Mesothelial cell of epicardium (in vitro differentiated cells): ENCODE results near the gene IL1RAPL2. TPM values are rescaled to one million over a fixed set of nuclear protein-coding genes. Genes with fewer than 3 reads are reported as not detected.

Experiments used
- DNase-seq, 2 experiments: peaks; one replicate each; pipeline ENCODE4 v3.0.0; 2021; ENCODE audit warnings: low spot score in 2 of 2; ENCODE audit not compliant: unreplicated experiment in 2 of 2
- H3K27ac Mint-ChIP-seq: 2 replicates; pipeline ENCODE4 v1.8.0; 2021; ENCODE audit warnings: mixed read lengths
- H3K27me3 Mint-ChIP-seq: 2 replicates; pipeline ENCODE4 v1.8.0; 2021; ENCODE audit warnings: low read depth, mixed read lengths
- H3K36me3 Mint-ChIP-seq: 2 replicates; pipeline ENCODE4 v1.8.0; 2021; ENCODE audit warnings: mixed read lengths
- H3K4me1 Mint-ChIP-seq: 2 replicates; pipeline ENCODE4 v1.8.0; 2021; ENCODE audit warnings: mixed read lengths
- H3K4me3 Mint-ChIP-seq: 2 replicates; pipeline ENCODE4 v1.8.0; 2021; ENCODE audit warnings: mild to moderate bottlenecking, moderate library complexity, mixed read lengths
- H3K9me3 Mint-ChIP-seq: 2 replicates; pipeline ENCODE4 v1.8.0; 2021; ENCODE audit warnings: mixed read lengths
- total RNA-seq: library from RNA; stranded (reverse); gene quantifications from 3 replicates; pipeline ENCODE4 v1.2.1, GENCODE V29; 2021
- TF ChIP-seq, protein P1 (sequence below): fragments of 200-600 bp; sonication (generic); IDR thresholded peaks from one replicate; pipeline ENCODE4 v1.5.0; 2021; ENCODE audit warnings: antibody characterized with exemption; ENCODE audit not compliant: unreplicated experiment

IL1RAPL2 gene
- total RNA-seq, 1 donor from 2014 or later, result 0.92 TPM

GRCh38 chrX:104618106-104618895 lies 52.3 kb downstream of the IL1RAPL2 start:
- TF ChIP-seq, protein P1, sequence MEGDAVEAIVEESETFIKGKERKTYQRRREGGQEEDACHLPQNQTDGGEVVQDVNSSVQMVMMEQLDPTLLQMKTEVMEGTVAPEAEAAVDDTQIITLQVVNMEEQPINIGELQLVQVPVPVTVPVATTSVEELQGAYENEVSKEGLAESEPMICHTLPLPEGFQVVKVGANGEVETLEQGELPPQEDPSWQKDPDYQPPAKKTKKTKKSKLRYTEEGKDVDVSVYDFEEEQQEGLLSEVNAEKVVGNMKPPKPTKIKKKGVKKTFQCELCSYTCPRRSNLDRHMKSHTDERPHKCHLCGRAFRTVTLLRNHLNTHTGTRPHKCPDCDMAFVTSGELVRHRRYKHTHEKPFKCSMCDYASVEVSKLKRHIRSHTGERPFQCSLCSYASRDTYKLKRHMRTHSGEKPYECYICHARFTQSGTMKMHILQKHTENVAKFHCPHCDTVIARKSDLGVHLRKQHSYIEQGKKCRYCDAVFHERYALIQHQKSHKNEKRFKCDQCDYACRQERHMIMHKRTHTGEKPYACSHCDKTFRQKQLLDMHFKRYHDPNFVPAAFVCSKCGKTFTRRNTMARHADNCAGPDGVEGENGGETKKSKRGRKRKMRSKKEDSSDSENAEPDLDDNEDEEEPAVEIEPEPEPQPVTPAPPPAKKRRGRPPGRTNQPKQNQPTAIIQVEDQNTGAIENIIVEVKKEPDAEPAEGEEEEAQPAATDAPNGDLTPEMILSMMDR, result no peak
- H3K4me1 Mint-ChIP-seq, result no peaks in the 10 kb centered on the region
- peaks cover 29% of the 10 kb centered on the region for H3K9me3 Mint-ChIP-seq
- DNase-seq, result no peak
- H3K27me3 Mint-ChIP-seq, result peaks cover 2% of the 10 kb centered on the region
- no peaks in the 10 kb centered on the region for H3K36me3 Mint-ChIP-seq
- no peak overlapping the region for H3K4me3 Mint-ChIP-seq
- H3K27ac Mint-ChIP-seq, result no peak overlapping the region

GRCh38 chrX:104621781-104622180 lies 55.8 kb downstream of the IL1RAPL2 start:
- Mint-ChIP-seq H3K27me3 (no peaks in the 10 kb centered on the region), H3K27ac (no peak overlapping the region), H3K36me3 (no peaks in the 10 kb centered on the region), H3K9me3 (peaks cover 10% of the 10 kb centered on the region), H3K4me1 (no peaks in the 10 kb centered on the region), H3K4me3 (no peak overlapping the region)
- TF ChIP-seq, protein P1, result no peak
- DNase-seq, result no peak

- no peak for DNase-seq
- Mint-ChIP-seq H3K4me3 (no peak overlapping the region), H3K36me3 (peaks cover 3% of the 10 kb centered on the region), H3K27me3 (no peaks in the 10 kb centered on the region), H3K27ac (no peak overlapping the region), H3K4me1 (no peaks in the 10 kb centered on the region), H3K9me3 (peaks cover 62% of the 10 kb centered on the region)
- TF ChIP-seq, protein P1, result no peak
These were observed 75.2 kb downstream of the IL1RAPL2 start for GRCh38 chrX:104641176-104641575.

DNA sequence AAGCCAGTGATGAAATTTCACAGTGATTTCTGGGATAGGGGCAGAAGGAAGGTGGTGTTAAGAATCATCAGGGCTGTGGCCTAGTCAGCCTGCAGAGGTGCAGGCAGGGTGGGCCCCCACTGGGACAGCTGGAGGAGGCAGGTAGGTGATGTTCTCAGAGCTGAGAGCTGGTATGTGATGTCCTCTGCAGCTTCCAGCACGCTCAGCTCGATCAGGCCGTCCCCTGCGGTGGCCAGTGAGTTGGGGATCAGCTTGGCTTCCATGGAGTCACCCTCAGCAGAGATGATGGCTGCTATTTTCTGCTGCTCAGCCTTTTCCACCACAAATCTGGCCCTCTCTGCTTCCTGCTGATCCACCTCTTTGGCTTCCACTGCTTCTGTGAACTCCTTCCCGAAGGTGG lies 81.1 kb downstream of the IL1RAPL2 start:
- Mint-ChIP-seq H3K36me3 (no peaks in the 10 kb centered on the region), H3K4me1 (no peaks in the 10 kb centered on the region), H3K4me3 (no peak overlapping the region), H3K9me3 (peaks cover 52% of the 10 kb centered on the region), H3K27me3 (peaks cover 4% of the 10 kb centered on the region), H3K27ac (no peak overlapping the region)
- TF ChIP-seq, protein P1, result no peak
- DNase-seq, result no peak

GRCh38 chrX:104659005-104659744 lies 93.2 kb downstream of the IL1RAPL2 start:
- DNase-seq, result no peak
- no peak overlapping the region for H3K4me3 Mint-ChIP-seq
- H3K4me1 Mint-ChIP-seq, result peaks cover 22% of the 10 kb centered on the region
- H3K36me3 Mint-ChIP-seq, result no peaks in the 10 kb centered on the region
- H3K27me3 Mint-ChIP-seq, result peaks cover 12% of the 10 kb centered on the region
- peaks cover 29% of the 10 kb centered on the region for H3K9me3 Mint-ChIP-seq
- TF ChIP-seq, protein P1, result no peak
- H3K27ac Mint-ChIP-seq, result peak overlapping the region; percentile 40
